WI38 (cell line): ENCODE measurements around the gene RGS10.

Experiments
- H3K4me3 ChIP-seq: 2 replicates; pipeline ENCODE4 v1.5.1; 2011; ENCODE audit warnings: low read depth, mild to moderate bottlenecking, control low read depth, low read length
- CTCF ChIP-seq: IDR thresholded peaks from 2 replicates; pipeline ENCODE4 v1.5.1; 2012; ENCODE audit warnings: low read depth, mild to moderate bottlenecking, control low read depth, low read length

Gene RGS10

GRCh38 chr10:119555178-119555784, 12.8 kb upstream of the RGS10 start:
- TF ChIP-seq CTCF, result no peak
- H3K4me3 ChIP-seq, result no peak overlapping the region

- H3K4me3 ChIP-seq, result no peak overlapping the region
- no peak for TF ChIP-seq CTCF
These were observed 8.3 kb upstream of the RGS10 start for GRCh38 chr10:119550827-119551226.

- no peak for TF ChIP-seq CTCF
- no peak overlapping the region for H3K4me3 ChIP-seq
These were observed 6.9 kb upstream of the RGS10 start for GRCh38 chr10:119549247-119549999.

- H3K4me3 ChIP-seq, result no peak overlapping the region
- TF ChIP-seq CTCF, result no peak
These were observed 3.5 kb upstream of the RGS10 start for GRCh38 chr10:119546009-119546408.

GRCh38 chr10:119545310-119545709, 2.8 kb upstream of the RGS10 start:
- H3K4me3 ChIP-seq, result no peak overlapping the region
- TF ChIP-seq CTCF, result no peak

GRCh38 chr10:119543814-119544642, 1.5 kb upstream of the RGS10 start:
- no peak for TF ChIP-seq CTCF
- no peak overlapping the region for H3K4me3 ChIP-seq
